Spinal cord (tissue), 10 donors: ENCODE results near the gene RNF31. TPM values are rescaled to one million over a fixed set of nuclear protein-coding genes. Genes with fewer than 3 reads are reported as not detected.

Experiments used
- DNase-seq, 6 donors: peaks; one replicate each; pipeline versions ENCODE4 v3.0.0 to v3.0.0-alpha.2; 2013 to 2015; ENCODE audit warnings: low spot score in 6 of 6, low read depth in 4 of 6
- H3K27ac ChIP-seq: one replicate; pipeline ENCODE4 v1.5.1; 2013; ENCODE audit warnings: low read depth, low read length, control low read depth
- H3K27me3 ChIP-seq: one replicate; pipeline ENCODE4 v1.6.1; 2013; ENCODE audit warnings: low read length; ENCODE audit not compliant: control insufficient read depth, insufficient read depth
- H3K36me3 ChIP-seq: one replicate; pipeline ENCODE4 v1.6.1; 2013; ENCODE audit warnings: low read length; ENCODE audit not compliant: control insufficient read depth, insufficient read depth
- H3K4me1 ChIP-seq: one replicate; pipeline ENCODE4 v1.6.1; 2013; ENCODE audit warnings: low read length; ENCODE audit not compliant: control insufficient read depth, insufficient read depth
- H3K4me3 ChIP-seq: one replicate; pipeline ENCODE4 v1.5.1; 2013; ENCODE audit warnings: low read depth, low read length, control low read depth
- H3K9me3 ChIP-seq: one replicate; pipeline ENCODE4 v1.6.1; 2013; ENCODE audit warnings: low read length; ENCODE audit not compliant: control insufficient read depth, insufficient read depth
- WGBS: methylation state at CpG from one replicate; pipeline ENCODE4 v1.1.5; 2013; ENCODE audit warnings: missing lambda C conversion rate; ENCODE audit not compliant: insufficient coverage; 5-methylcytosine and 5-hydroxymethylcytosine counted together
- polyA plus RNA-seq, 2 donors: library from polyadenylated mRNA; unstranded; fragments of 120-200 nt; gene quantifications; one replicate each; pipeline ENCODE4 v1.2.1, GENCODE V29; 2013; ENCODE audit not compliant: insufficient read length in 2 of 2
- total RNA-seq, 2 donors: library from RNA; depleted of rRNA in 1 of 2; stranded (reverse); fragments of 120-200 nt in 1 of 2; fragments of >200 nt in 1 of 2; gene quantifications; one replicate each; pipeline versions ENCODE4 v1.2.3 to v1.2.4, GENCODE V29; 2013 to 2014
- donor health status: healthy.

Gene RNF31
- total and polyA plus RNA-seq, 4 donors, result 17.8 to 56.8 (median 48.7) TPM

DNA sequence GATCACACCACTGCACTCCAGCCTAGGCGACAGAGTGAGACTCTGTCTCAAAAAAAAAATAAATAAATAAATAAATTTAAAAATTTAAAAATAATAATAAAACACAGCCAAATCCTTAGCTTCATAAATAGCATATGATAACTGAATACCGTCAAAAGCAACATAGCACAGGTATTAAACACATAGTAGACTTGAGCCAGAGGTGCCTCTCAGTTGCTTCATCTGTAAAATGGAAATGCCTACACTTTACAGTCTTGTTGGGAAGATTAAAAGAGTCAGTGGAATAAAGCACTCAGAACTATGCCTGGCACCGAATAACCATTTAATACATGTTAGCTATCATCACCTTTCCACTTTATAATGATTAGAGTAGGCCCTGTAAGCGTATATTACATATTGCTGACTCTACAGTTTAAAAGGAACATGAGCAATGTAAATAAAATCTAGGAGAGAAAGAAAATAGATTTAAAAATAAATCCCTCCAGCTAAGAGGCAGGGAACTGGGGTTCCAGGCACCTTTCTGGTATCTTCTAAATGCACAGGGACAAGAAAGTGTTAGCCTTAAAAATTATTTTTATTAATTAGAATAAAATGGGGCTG lies 40.5 kb upstream of the RNF31 start:
- no peak for DNase-seq
- WGBS, result no CpG with 5 or more reads among the region's 4 CpGs

DNA sequence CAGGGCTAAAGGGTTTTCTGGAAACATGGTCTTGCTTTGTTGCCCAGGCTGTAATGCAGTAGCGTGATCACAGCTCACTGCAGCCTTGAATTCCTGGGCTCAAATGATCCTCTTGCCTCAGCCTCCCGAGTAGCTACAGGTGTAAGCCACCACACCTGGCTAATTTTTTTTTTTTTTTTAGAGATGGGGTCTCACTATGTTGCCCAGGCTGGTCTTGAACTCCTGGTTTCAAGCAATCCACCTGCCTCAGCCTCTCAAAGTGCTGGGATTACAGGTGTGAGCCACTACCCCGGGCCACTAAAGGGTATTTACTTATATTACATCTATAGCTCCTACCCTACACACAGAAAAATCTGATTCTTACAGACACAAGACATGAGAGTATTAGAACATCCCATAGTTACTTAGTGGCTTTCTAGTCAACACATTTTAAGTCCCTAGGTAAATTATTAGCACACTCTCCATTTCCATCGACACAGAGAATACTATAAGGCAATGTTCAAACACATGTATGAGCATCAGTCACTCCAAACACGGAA lies 38.9 kb upstream of the RNF31 start:
- no peaks in the 10 kb centered on the region for H3K4me1 ChIP-seq
- H3K27ac ChIP-seq, result no peak overlapping the region
- no peak overlapping the region for H3K4me3 ChIP-seq
- H3K9me3 ChIP-seq, result no peaks in the 10 kb centered on the region
- H3K27me3 ChIP-seq, result no peaks in the 10 kb centered on the region
- H3K36me3 ChIP-seq, result peaks cover 3% of the 10 kb centered on the region
- no peak for DNase-seq
- 100% methylated on average over 2 of the region's 5 CpGs for WGBS

More for the DNA sequence above, 40.5 kb upstream of the RNF31 start:
- H3K27me3 ChIP-seq, result no peaks in the 10 kb centered on the region
- H3K9me3 ChIP-seq, result no peaks in the 10 kb centered on the region
- H3K4me1 ChIP-seq, result no peaks in the 10 kb centered on the region
- H3K36me3 ChIP-seq, result peaks cover 3% of the 10 kb centered on the region
- H3K4me3 ChIP-seq, result no peak overlapping the region
- H3K27ac ChIP-seq, result no peak overlapping the region

- H3K4me3 ChIP-seq, result no peak overlapping the region
- no peaks in the 10 kb centered on the region for H3K36me3 ChIP-seq
- H3K4me1 ChIP-seq, result peaks cover 4% of the 10 kb centered on the region
- WGBS, result 100% methylated on average over 1 of the region's 9 CpGs
- no peak for DNase-seq
- H3K27me3 ChIP-seq, result no peaks in the 10 kb centered on the region
- no peak overlapping the region for H3K27ac ChIP-seq
- H3K9me3 ChIP-seq, result no peaks in the 10 kb centered on the region
Observed at GRCh38 chr14:24110060-24110459, 37.2 kb upstream of the RNF31 start.

DNA sequence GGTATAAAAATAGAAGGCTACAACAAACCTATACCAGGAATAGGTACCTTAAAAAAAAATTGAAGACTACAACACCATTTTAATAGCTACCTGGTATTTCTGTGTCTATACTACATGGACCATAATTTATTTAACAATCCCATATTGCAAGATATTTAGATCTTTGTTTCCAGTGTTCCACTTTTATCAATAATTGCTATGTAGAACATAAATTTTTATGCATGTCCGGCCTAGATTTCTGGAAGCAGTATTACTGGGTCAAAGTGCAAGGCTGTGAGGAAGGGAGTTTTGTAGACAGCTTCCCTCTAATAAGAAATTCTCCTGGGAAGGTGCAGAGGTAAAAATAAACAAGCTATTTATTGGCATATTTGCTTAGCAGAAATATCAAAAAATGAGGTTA lies 36.8 kb upstream of the RNF31 start:
- Histone ChIP-seq H3K9me3 (no peaks in the 10 kb centered on the region), H3K27me3 (no peaks in the 10 kb centered on the region), H3K27ac (no peak overlapping the region), H3K36me3 (no peaks in the 10 kb centered on the region), H3K4me3 (no peak overlapping the region), H3K4me1 (peaks cover 7% of the 10 kb centered on the region)
- no peak for DNase-seq
- no CpG with 5 or more reads among the region's 1 CpG for WGBS

GRCh38 chr14:24113379-24113800 lies 33.9 kb upstream of the RNF31 start:
- DNase-seq, result no peak
- 2% methylated on average over 10 of the region's 15 CpGs for WGBS
- H3K4me1 ChIP-seq, result peaks cover 14% of the 10 kb centered on the region
- H3K9me3 ChIP-seq, result no peaks in the 10 kb centered on the region
- peak overlapping the region; percentile 100 for H3K27ac ChIP-seq
- H3K27me3 ChIP-seq, result no peaks in the 10 kb centered on the region
- H3K36me3 ChIP-seq, result peaks cover 7% of the 10 kb centered on the region
- peak overlapping the region; percentile 93 for H3K4me3 ChIP-seq

DNA sequence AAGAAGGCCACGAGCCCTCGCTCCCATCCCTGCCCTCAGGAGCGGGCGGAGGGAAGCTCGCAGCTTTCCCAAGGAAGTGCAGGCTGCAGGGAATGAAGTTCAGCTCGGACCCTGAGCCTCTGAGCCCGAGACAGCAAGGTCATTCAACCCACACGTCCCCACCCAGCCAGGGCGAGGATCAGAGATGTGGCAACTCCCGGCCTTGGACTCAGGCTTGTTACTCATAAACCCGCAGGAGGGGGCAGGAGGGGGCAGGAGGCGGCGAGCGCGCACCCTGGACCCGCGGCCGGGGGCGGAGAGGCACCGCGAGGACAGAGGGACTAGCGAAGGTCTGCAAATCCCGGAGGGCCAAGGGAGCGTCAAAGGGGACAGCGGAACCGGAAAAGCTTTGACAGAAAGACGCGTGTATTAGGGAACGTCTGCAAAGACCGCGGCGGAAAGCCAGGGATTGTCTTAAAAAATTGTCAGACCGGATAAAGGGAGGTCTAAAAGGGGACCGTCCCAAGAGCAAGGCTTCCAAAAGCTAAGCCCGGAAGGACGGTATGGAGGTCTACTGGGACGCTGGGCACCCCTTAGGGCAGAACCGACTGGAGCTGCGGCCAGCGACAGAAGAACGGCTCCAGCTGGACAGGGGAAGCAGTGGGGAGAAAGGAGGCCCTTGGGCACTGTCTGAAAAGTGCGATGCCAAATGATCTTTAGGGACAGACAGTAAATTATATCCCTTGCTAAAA lies 33.3 kb upstream of the RNF31 start:
- Histone ChIP-seq H3K36me3 (peaks cover 10% of the 10 kb centered on the region), H3K4me3 (peak overlapping the region; percentile 93)
- 0% methylated on average over 42 of the region's 42 CpGs for WGBS

DNA sequence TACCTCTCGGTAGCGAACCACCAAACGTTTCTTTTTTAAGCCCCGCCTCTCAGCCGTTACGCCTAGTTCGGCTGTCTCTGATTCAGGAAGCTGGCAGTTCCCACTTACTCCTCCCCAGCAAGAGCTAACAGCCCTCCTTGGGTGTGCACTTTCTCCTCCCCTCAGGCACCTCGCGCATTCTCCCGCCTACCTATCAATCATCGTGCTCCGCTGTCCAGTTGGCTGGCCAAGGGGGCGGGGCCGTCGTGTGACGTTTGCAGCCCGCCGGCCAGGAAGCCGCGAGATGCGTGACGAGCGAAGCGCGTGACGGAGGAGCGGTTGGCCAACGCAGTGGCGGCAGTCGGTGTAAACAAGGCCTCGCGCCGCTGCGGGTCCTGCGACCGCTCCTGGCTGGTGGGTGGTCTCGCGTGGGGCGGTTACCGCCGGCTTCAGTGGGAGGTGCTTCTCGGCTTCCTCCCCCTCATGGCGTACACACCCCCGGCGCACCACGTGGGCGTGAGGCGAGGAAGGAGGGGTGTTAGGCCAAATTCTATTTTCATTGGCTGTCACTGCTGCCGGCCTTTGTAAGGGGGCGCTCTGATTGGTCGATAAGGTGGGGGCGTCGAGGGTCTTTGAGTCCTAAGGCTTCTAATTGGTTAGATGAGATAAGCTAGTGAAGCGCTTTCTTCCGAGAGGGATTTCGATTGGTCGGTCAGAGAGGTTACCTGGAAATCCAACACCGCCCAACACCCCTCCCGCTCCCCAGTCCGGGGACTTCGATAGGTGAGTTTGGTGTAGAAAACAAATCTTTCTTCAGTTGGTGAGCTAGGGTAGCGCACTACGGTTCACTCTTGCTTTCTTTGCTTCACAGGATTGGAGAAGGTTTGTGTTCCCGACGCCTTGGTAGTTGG lies 32.5 kb upstream of the RNF31 start, which contains the start of the genes DCAF11 and NRL:
TSS of gene DCAF11 (plus strand) at position 246 of the 890 bp plus-strand sequence. CDS start 818 bp downstream, outside the sequence.
TSS of gene NRL (minus strand) at position 418 of the 890 bp plus-strand sequence. CDS start 32,101 bp downstream, outside the sequence.
- WGBS, result under 1% methylated on average over 47 of the region's 65 CpGs
- Histone ChIP-seq H3K27me3 (no peaks in the 10 kb centered on the region), H3K9me3 (no peaks in the 10 kb centered on the region), H3K4me3 (peak within 1 kb of the TSS; percentile 93), H3K27ac (peak within 1 kb of the TSS; percentile 100), H3K36me3 (peaks cover 18% of the 10 kb centered on the region), H3K4me1 (peaks cover 14% of the 10 kb centered on the region)
- peak; percentile 98 to 100 (median 99) for DNase-seq

More for the DNA sequence above, 33.3 kb upstream of the RNF31 start:
- peak in 5 of 6 donors; percentile 64 to 96 (median 81) for DNase-seq
- Histone ChIP-seq H3K9me3 (no peaks in the 10 kb centered on the region), H3K27me3 (no peaks in the 10 kb centered on the region), H3K4me1 (peaks cover 14% of the 10 kb centered on the region), H3K27ac (peak overlapping the region; percentile 100)

GRCh38 chr14:24115422-24116127 lies 31.7 kb upstream of the RNF31 start:
- peaks cover 26% of the 10 kb centered on the region for H3K36me3 ChIP-seq
- no peak for DNase-seq
- WGBS, result 0% methylated on average over 13 of the region's 14 CpGs
- H3K4me1 ChIP-seq, result peaks cover 14% of the 10 kb centered on the region
- H3K9me3 ChIP-seq, result no peaks in the 10 kb centered on the region
- no peaks in the 10 kb centered on the region for H3K27me3 ChIP-seq
- H3K4me3 ChIP-seq, result peak overlapping the region; percentile 93
- peak overlapping the region; percentile 100 for H3K27ac ChIP-seq
